Osteocyte (in vitro differentiated cells): ENCODE results near the gene CD84. TPM values are rescaled to one million over a fixed set of nuclear protein-coding genes. Genes with fewer than 3 reads are reported as not detected.

Experiments
- DNase-seq: peaks from one replicate; pipeline ENCODE4 v3.0.0; 2021; ENCODE audit warnings: mixed read lengths; ENCODE audit not compliant: unreplicated experiment; ENCODE audit errors: extremely low spot score
- H3K27ac Mint-ChIP-seq: one replicate; pipeline ENCODE4 v1.8.0; 2021; ENCODE audit warnings: mild to moderate bottlenecking, mixed read lengths; ENCODE audit not compliant: unreplicated experiment
- H3K27me3 Mint-ChIP-seq: one replicate; pipeline ENCODE4 v1.8.0; 2021; ENCODE audit warnings: mixed read lengths; ENCODE audit not compliant: unreplicated experiment
- H3K36me3 Mint-ChIP-seq: one replicate; pipeline ENCODE4 v1.8.0; 2021; ENCODE audit warnings: mixed read lengths; ENCODE audit not compliant: unreplicated experiment
- H3K4me1 Mint-ChIP-seq: one replicate; pipeline ENCODE4 v1.8.0; 2021; ENCODE audit warnings: mixed read lengths; ENCODE audit not compliant: unreplicated experiment
- H3K4me3 Mint-ChIP-seq: one replicate; pipeline ENCODE4 v1.8.0; 2021; ENCODE audit warnings: mild to moderate bottlenecking, moderate library complexity, mixed read lengths; ENCODE audit not compliant: unreplicated experiment
- H3K9me3 Mint-ChIP-seq: one replicate; pipeline ENCODE4 v1.8.0; 2021; ENCODE audit warnings: mixed read lengths; ENCODE audit not compliant: unreplicated experiment
- CTCF ChIP-seq: fragments of 200-600 bp; sonication (generic); IDR thresholded peaks from 2 replicates; pipeline ENCODE4 v1.5.0; 2021; ENCODE audit warnings: antibody characterized with exemption, mild to moderate bottlenecking, moderate library complexity
- total RNA-seq: library from RNA; stranded (reverse); gene quantifications from 2 replicates; pipeline ENCODE4 v1.2.1, GENCODE V29; 2021

Gene CD84
- total RNA-seq, 1 donor from 2014 or later, result not detected

- Mint-ChIP-seq H3K4me3 (no peak overlapping the region), H3K4me1 (no peaks in the 10 kb centered on the region), H3K36me3 (no peaks in the 10 kb centered on the region), H3K27me3 (peaks cover 9% of the 10 kb centered on the region), H3K9me3 (no peaks in the 10 kb centered on the region), H3K27ac (no peak overlapping the region)
- DNase-seq, result no peak
- no peak for TF ChIP-seq CTCF
These were observed 46.0 kb upstream of the CD84 start for GRCh38 chr1:160625321-160625720.

- peaks cover 11% of the 10 kb centered on the region for H3K27me3 Mint-ChIP-seq
These were observed 45.2 kb upstream of the CD84 start for GRCh38 chr1:160624464-160624863.

GRCh38 chr1:160623862-160624261 is 44.6 kb upstream of the CD84 start:
- Mint-ChIP-seq H3K27me3 (peaks cover 11% of the 10 kb centered on the region), H3K27ac (no peak overlapping the region), H3K4me1 (no peaks in the 10 kb centered on the region), H3K4me3 (no peak overlapping the region), H3K36me3 (no peaks in the 10 kb centered on the region), H3K9me3 (no peaks in the 10 kb centered on the region)
- no peak for DNase-seq
- TF ChIP-seq CTCF, result no peak

More at GRCh38 chr1:160624464-160624863, 45.2 kb upstream of the CD84 start:
- no peaks in the 10 kb centered on the region for H3K9me3 Mint-ChIP-seq
- no peak for DNase-seq
- H3K27ac Mint-ChIP-seq, result no peak overlapping the region
- no peak overlapping the region for H3K4me3 Mint-ChIP-seq
- H3K4me1 Mint-ChIP-seq, result no peaks in the 10 kb centered on the region
- no peak for TF ChIP-seq CTCF
- no peaks in the 10 kb centered on the region for H3K36me3 Mint-ChIP-seq

- Mint-ChIP-seq H3K27ac (no peak overlapping the region), H3K9me3 (no peaks in the 10 kb centered on the region), H3K4me3 (no peak overlapping the region), H3K4me1 (no peaks in the 10 kb centered on the region), H3K36me3 (no peaks in the 10 kb centered on the region), H3K27me3 (peaks cover 11% of the 10 kb centered on the region)
- no peak for TF ChIP-seq CTCF
- DNase-seq, result no peak
These were observed 43.9 kb upstream of the CD84 start for GRCh38 chr1:160623227-160623633.

- H3K27ac Mint-ChIP-seq, result no peak overlapping the region
- no peaks in the 10 kb centered on the region for H3K4me1 Mint-ChIP-seq
- H3K36me3 Mint-ChIP-seq, result no peaks in the 10 kb centered on the region
- peaks cover 11% of the 10 kb centered on the region for H3K27me3 Mint-ChIP-seq
- H3K4me3 Mint-ChIP-seq, result no peak overlapping the region
- H3K9me3 Mint-ChIP-seq, result no peaks in the 10 kb centered on the region
- TF ChIP-seq CTCF, result no peak
- no peak for DNase-seq
These were observed 43.4 kb upstream of the CD84 start for GRCh38 chr1:160622501-160623226.
